H7 (cell line): ENCODE data around the gene RMRP. TPM values are rescaled to one million over a fixed set of nuclear protein-coding genes. Genes with fewer than 3 reads are reported as not detected.
A peak's percentile ranks its signal among the peaks of the same experiment; 100 is the strongest.

Experiments
- DNase-seq: peaks from one replicate; pipeline ENCODE4 v3.0.0; 2012
- H3K27me3 ChIP-seq: 2 replicates; pipeline ENCODE4 v1.6.0; 2011; ENCODE audit warnings: mild to moderate bottlenecking, low read length; ENCODE audit not compliant: control insufficient read depth, insufficient read depth
- H3K36me3 ChIP-seq: replicated peaks from 2 replicates; pipeline ENCODE4 v1.5.1; 2011; ENCODE audit warnings: low read length; ENCODE audit not compliant: control insufficient read depth, insufficient read depth
- H3K4me3 ChIP-seq: 2 replicates; pipeline ENCODE4 v1.5.1; 2011; ENCODE audit warnings: low read depth, mild to moderate bottlenecking, control low read depth, low read length, moderate library complexity; ENCODE audit not compliant: insufficient read depth
- total RNA-seq: library from RNA; depleted of rRNA; stranded (reverse); fragments of >200 nt; shearing (Covaris generic); gene quantifications from 2 replicates; pipeline ENCODE4 v1.2.3, GENCODE V29; 2014; rRNA removed

The RMRP gene
- 10,629 and 14,347 TPM in 2 replicates for total RNA-seq

- peak within 1 kb of the TSS; percentile 90 for H3K4me3 ChIP-seq
- DNase-seq: peak; percentile 96
- H3K36me3 ChIP-seq: peaks cover 11% of the 10 kb centered on the region
- no peaks in the 10 kb centered on the region for H3K27me3 ChIP-seq
Observed at GRCh38 chr9:35657546-35658136, at the start of gene RMRP. TSS of gene RMRP (minus strand) at chr9:35658019.

- peaks cover 75% of the 10 kb centered on the region for H3K36me3 ChIP-seq
- H3K4me3 ChIP-seq: no peak overlapping the region
- no peak for DNase-seq
- no peaks in the 10 kb centered on the region for H3K27me3 ChIP-seq
Observed at GRCh38 chr9:35706951-35707350, 49.1 kb upstream of the RMRP start.

GRCh38 chr9:35705836-35706430 lies 48.1 kb upstream of the RMRP start:
- no peak for DNase-seq
- H3K27me3 ChIP-seq: no peaks in the 10 kb centered on the region
- no peak overlapping the region for H3K4me3 ChIP-seq
- peaks cover 73% of the 10 kb centered on the region for H3K36me3 ChIP-seq

- DNase-seq: no peak
- Histone ChIP-seq H3K36me3 (peaks cover 71% of the 10 kb centered on the region), H3K27me3 (no peaks in the 10 kb centered on the region), H3K4me3 (no peak overlapping the region)
Observed at GRCh38 chr9:35705372-35705771, 47.6 kb upstream of the RMRP start.

GRCh38 chr9:35703906-35704672 lies 46.3 kb upstream of the RMRP start:
- Histone ChIP-seq H3K36me3 (peaks cover 77% of the 10 kb centered on the region), H3K4me3 (no peak overlapping the region), H3K27me3 (no peaks in the 10 kb centered on the region)
- no peak for DNase-seq

GRCh38 chr9:35702696-35703095 lies 44.9 kb upstream of the RMRP start:
- H3K4me3 ChIP-seq: no peak overlapping the region
- H3K36me3 ChIP-seq: peaks cover 84% of the 10 kb centered on the region
- H3K27me3 ChIP-seq: no peaks in the 10 kb centered on the region
- DNase-seq: no peak

GRCh38 chr9:35700942-35701341 lies 43.1 kb upstream of the RMRP start:
- no peak for DNase-seq
- Histone ChIP-seq H3K27me3 (no peaks in the 10 kb centered on the region), H3K4me3 (no peak overlapping the region), H3K36me3 (peaks cover 74% of the 10 kb centered on the region)

GRCh38 chr9:35700031-35700430 lies 42.2 kb upstream of the RMRP start:
- H3K27me3 ChIP-seq: no peaks in the 10 kb centered on the region
- peaks cover 65% of the 10 kb centered on the region for H3K36me3 ChIP-seq
- DNase-seq: no peak
- H3K4me3 ChIP-seq: no peak overlapping the region

GRCh38 chr9:35698231-35698630 lies 40.4 kb upstream of the RMRP start:
- Histone ChIP-seq H3K36me3 (peaks cover 49% of the 10 kb centered on the region), H3K4me3 (no peak overlapping the region)

GRCh38 chr9:35697486-35697885 lies 39.7 kb upstream of the RMRP start:
- H3K36me3 ChIP-seq: peaks cover 44% of the 10 kb centered on the region
- no peak for DNase-seq
- no peak overlapping the region for H3K4me3 ChIP-seq
- no peaks in the 10 kb centered on the region for H3K27me3 ChIP-seq

More at GRCh38 chr9:35698231-35698630, 40.4 kb upstream of the RMRP start:
- H3K27me3 ChIP-seq: no peaks in the 10 kb centered on the region
- DNase-seq: no peak

- no peak overlapping the region for H3K4me3 ChIP-seq
- no peaks in the 10 kb centered on the region for H3K27me3 ChIP-seq
- peaks cover 38% of the 10 kb centered on the region for H3K36me3 ChIP-seq
- peak; percentile 92 for DNase-seq
Observed at GRCh38 chr9:35696520-35697215, 38.8 kb upstream of the RMRP start.

GRCh38 chr9:35695943-35696401 lies 38.2 kb upstream of the RMRP start:
- no peak for DNase-seq
- no peak overlapping the region for H3K4me3 ChIP-seq
- H3K27me3 ChIP-seq: no peaks in the 10 kb centered on the region
- peaks cover 33% of the 10 kb centered on the region for H3K36me3 ChIP-seq

- peak; percentile 66 for DNase-seq
- Histone ChIP-seq H3K36me3 (peaks cover 9% of the 10 kb centered on the region), H3K4me3 (no peak overlapping the region), H3K27me3 (no peaks in the 10 kb centered on the region)
Observed at GRCh38 chr9:35691757-35692301, 34.0 kb upstream of the RMRP start.

- DNase-seq: no peak
- Histone ChIP-seq H3K4me3 (peak overlapping the region; percentile 92), H3K27me3 (no peaks in the 10 kb centered on the region), H3K36me3 (peaks cover 10% of the 10 kb centered on the region)
Observed at GRCh38 chr9:35691334-35691650, 33.5 kb upstream of the RMRP start.
